Measurements from ENCODE around the gene FLT4. TPM values are rescaled to one million over a fixed set of nuclear protein-coding genes. Genes with fewer than 3 reads are reported as not detected.

The FLT4 gene
- total and polyA plus RNA-seq, 9 of the 15 experiments (the other 6 are each of a cell fraction or from before 2014, with no cell fraction given), result 0.01 to 0.42 (median 0.14) TPM; not detected in 2

DNA sequence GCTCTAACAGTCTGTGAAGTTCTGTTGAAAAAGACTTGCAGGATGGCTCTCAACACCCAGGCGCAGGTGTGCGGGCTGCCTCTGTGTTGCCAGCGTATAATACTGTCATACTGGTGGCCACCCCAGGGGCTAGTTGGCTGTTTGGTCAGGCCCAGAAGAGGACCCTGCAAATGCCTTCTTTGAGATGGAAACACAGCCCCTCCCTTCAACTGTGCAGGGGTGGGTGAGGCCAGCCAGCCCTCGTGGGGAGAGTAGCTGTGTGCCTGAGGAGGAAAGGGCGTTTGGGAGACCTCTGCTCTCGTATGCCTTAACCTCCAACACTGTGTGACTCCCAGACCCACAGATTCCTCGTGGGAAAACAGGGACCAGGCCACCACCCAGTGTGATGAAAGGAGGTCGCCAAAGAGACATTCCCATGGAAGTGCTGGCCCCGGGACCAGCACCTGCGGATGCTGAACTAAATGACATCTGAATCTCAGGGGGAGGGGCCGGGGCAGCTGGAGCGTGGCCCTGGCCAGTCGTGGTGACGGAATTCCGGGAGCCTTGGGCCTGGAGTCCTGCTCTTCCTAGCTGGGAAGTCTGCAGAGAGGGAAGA lies 46.8 kb downstream of the FLT4 start (continued):
- TF ChIP-seq BACH1 (tag; IDR thresholded peaks at IDR 0.05), result no peak

- TF ChIP-seq EGR1 (conservative IDR thresholded peaks at IDR 0.05) (peak; percentile 31; the same call in 1 of the 2 replicates), ZNF124 (CRISPR knock-in tag; IDR thresholded peaks at IDR 0.05) (no peak), ZBTB26 (CRISPR knock-in tag; IDR thresholded peaks at IDR 0.05) (no peak)
- Histone ChIP-seq H3K9me1 (ENCODE audit: control insufficient read depth, insufficient read depth, low read length) (no peaks in the 10 kb centered on the region), H3K4me3 (no peak overlapping the region), H3K4me2 (ENCODE audit: insufficient read depth, low read length) (no peak overlapping the region), H4K20me1 (replicated peaks; ENCODE audit: control insufficient read depth, insufficient read depth, low read length) (no peaks in the 10 kb centered on the region), H2AFZ (ENCODE audit: low read depth, low read length) (no peak overlapping the region), H3K9ac (ENCODE audit: insufficient read depth in 1 of 2, low read depth in 2 of 2, low read length in 2 of 2) (peak overlapping the region in 1 of 2 experiments; percentile 45; a peak in 1 of 4 replicates), H3K36me3 (ENCODE audit: control insufficient read depth, insufficient read depth, low read length) (no peaks in the 10 kb centered on the region), H3K9me3 (replicated peaks; ENCODE audit: control insufficient read depth, insufficient read depth, low read depth, low read length) (no peaks in the 10 kb centered on the region), H3K4me1 (replicated peaks in 1 of 2; ENCODE audit: control insufficient read depth in 2 of 2, insufficient read depth in 2 of 2, low read length in 2 of 2) (peaks cover 0 to 47% of the 10 kb centered on the region in 2 experiments; a peak in 4 of 5 replicates), H3K27ac (ENCODE audit: extremely low read depth, low read depth, low read length) (no peak overlapping the region), H3K27me3 (ENCODE audit: control insufficient read depth in 2 of 2, insufficient read depth in 2 of 2, low read length in 2 of 2) (peaks cover 0 to 7% of the 10 kb centered on the region in 2 experiments; a peak in 2 of 5 replicates), H3K79me2 (ENCODE audit: control insufficient read depth, insufficient read depth, low read length) (no peaks in the 10 kb centered on the region)
- FAIRE-seq (no peak), DNase-seq (ENCODE audit: extremely low read depth in 1 of 4, low spot score in 3 of 4) (no peak), ATAC-seq (no peak)
- CTCF ChIA-PET (ENCODE audit: low intra/inter-chr PET ratio), result no interaction called here
- in situ Hi-C loops (cut with MboI) (no loop called here), intact Hi-C loops (cut with micrococcal nuclease) (loop anchor here (10.0 kb wide), 2 partner anchors 47 to 397 kb away; partner anchors contain the start of gene RASGEF1C)
- BruUV-seq (replicated peaks), result no TSS peak
- POLR2A ChIA-PET, result interaction anchor here (0.6 to 1.0 kb wide), 4 partner anchors 10 to 498 kb away, joined by 3 to 4 read pairs (median 3); no protein-coding TSS in a partner anchor
- 35% methylated on average over 32 of the region's 36 CpGs for WGBS (ENCODE audit: insufficient coverage, low coverage, missing lambda C conversion rate)
Measured at GRCh38 chr5:180601591-180602480, 47.6 kb downstream of the FLT4 start.
